ENCODE measurements around the gene HES6. TPM values are rescaled to one million over a fixed set of nuclear protein-coding genes. Genes with fewer than 3 reads are reported as not detected.

The HES6 gene
- total RNA-seq, 2 experiments from 2014 or later, result 1.5 to 1.9 TPM

- POLR2A ChIA-PET, result interaction anchor here (0.8 to 2.6 kb wide), 7 partner anchors 17 to 143 kb away, joined by 3 to 18 read pairs (median 5); partner anchors contain the start of genes PER2 and SCLY
- intact Hi-C loops (cut with DNase I, micrococcal nuclease), result loop anchor here (1.0 to 10.0 kb wide), 6 partner anchors 27 to 509 kb away; partner anchors contain the start of genes ASB1 (in 1 of the 2), PER2 (in 1 of the 2), SCLY (in 1 of the 2) and UBE2F (in 1 of the 2)
- no peak for TF ChIP-seq CTCF (IDR thresholded peaks at IDR 0.05)
- DNase-seq (peak in 1 of 14 experiments; percentile 17), ATAC-seq (ENCODE audit: poor library complexity) (no peak)
- CTCF ChIA-PET, result interaction anchor here (0.8 kb wide), 1 partner anchor 35 kb away, joined by 3 read pairs; no protein-coding TSS in a partner anchor
- Mint-ChIP-seq H3K9me3 (no peaks in the 10 kb centered on the region), H3K27ac (peak overlapping the region; percentile 86), H3K4me3 (peak overlapping the region; percentile 90), H3K27me3 (no peaks in the 10 kb centered on the region), H3K36me3 (ENCODE audit: low read depth) (peaks cover 9% of the 10 kb centered on the region), H3K4me1 (ENCODE audit: low read depth) (peaks cover 32% of the 10 kb centered on the region)
- Histone ChIP-seq H3K9me3 (ENCODE audit: control insufficient read depth in 1 of 2, insufficient read depth in 1 of 2, low read length in 2 of 2) (no peaks in the 10 kb centered on the region), H3K4me3 (ENCODE audit: low read length) (peak overlapping the region; percentile 52), H3K36me3 (ENCODE audit: insufficient read depth, low read length) (no peaks in the 10 kb centered on the region), H3K27ac (ENCODE audit: low read depth in 1 of 2, low read length in 2 of 2) (peak overlapping the region; percentile 77 to 79), H3K4me1 (ENCODE audit: insufficient read depth, low read length) (peaks cover 33% of the 10 kb centered on the region), H3K27me3 (ENCODE audit: control insufficient read depth in 1 of 2, insufficient read depth in 2 of 2, low read length in 2 of 2) (no peaks in the 10 kb centered on the region)
Measured at GRCh38 chr2:238203973-238204683, 35.7 kb downstream of the HES6 start.

GRCh38 chr2:238203094-238203972 is 36.5 kb downstream of the HES6 start, which contains the start of gene ILKAP:
Gene ILKAP, minus strand, starts transcription at chr2:238203695. Its CDS starts 142 bp downstream, at chr2:238203553.
- DNase-seq (peak; percentile 83 to 97 (median 89)), ATAC-seq (ENCODE audit: poor library complexity) (peak; percentile 97)
- Mint-ChIP-seq H3K36me3 (ENCODE audit: low read depth) (peaks cover 13% of the 10 kb centered on the region), H3K9me3 (no peaks in the 10 kb centered on the region), H3K4me1 (ENCODE audit: low read depth) (peaks cover 40% of the 10 kb centered on the region), H3K4me3 (peak within 1 kb of the TSS; percentile 95), H3K27me3 (no peaks in the 10 kb centered on the region), H3K27ac (peak within 1 kb of the TSS; percentile 91)
- Histone ChIP-seq H3K27me3 (ENCODE audit: control insufficient read depth in 1 of 2, insufficient read depth in 2 of 2, low read length in 2 of 2) (no peaks in the 10 kb centered on the region), H3K36me3 (ENCODE audit: insufficient read depth, low read length) (no peaks in the 10 kb centered on the region), H3K9me3 (ENCODE audit: control insufficient read depth in 1 of 2, insufficient read depth in 1 of 2, low read length in 2 of 2) (no peaks in the 10 kb centered on the region), H3K4me1 (ENCODE audit: insufficient read depth, low read length) (peaks cover 34% of the 10 kb centered on the region), H3K27ac (ENCODE audit: low read depth in 1 of 2, low read length in 2 of 2) (peak within 1 kb of the TSS; percentile 77 to 79), H3K4me3 (ENCODE audit: low read length) (peak within 1 kb of the TSS; percentile 70)
- intact Hi-C loops (cut with DNase I, micrococcal nuclease), result loop anchor here (1.0 to 10.0 kb wide), 6 partner anchors 27 to 509 kb away; partner anchors contain the start of genes ASB1 (in 1 of the 2), PER2 (in 1 of the 2), SCLY (in 1 of the 2) and UBE2F (in 1 of the 2)
- CTCF ChIA-PET, result interaction anchor here (1.4 to 1.5 kb wide), 2 partner anchors 28 to 60 kb away, joined by 3 to 4 read pairs; no protein-coding TSS in a partner anchor
- POLR2A ChIA-PET, result interaction anchor here (0.8 to 2.6 kb wide), 10 partner anchors 16 to 235 kb away, joined by 3 to 18 read pairs (median 4); partner anchors contain the start of genes PER2 and SCLY
- no peak for TF ChIP-seq CTCF (IDR thresholded peaks at IDR 0.05)

All from CD4-positive, alpha-beta T cell (primary cell).